BJ (cell line): ENCODE measurements around the gene DNAH6. TPM values are rescaled to one million over a fixed set of nuclear protein-coding genes. Genes with fewer than 3 reads are reported as not detected.
A peak's percentile ranks its signal among the peaks of the same experiment; 100 is the strongest.

Experiments used
- CTCF ChIA-PET: fragments of 350-600 bp; formaldehyde crosslinking; extraction: SDS; loops from one replicate; lab custom pipeline; 2021; ENCODE audit warnings: antibody characterized with exemption, inconsistent platforms; lab: Yijun Ruan, JAX
- POLR2A ChIA-PET: fragments of 300-600 bp; sonication (Branson Sonifier 250); formaldehyde crosslinking; extraction: SDS; loops from one replicate; lab custom pipeline; 2021; ENCODE audit warnings: antibody characterized with exemption; lab: Charles Lee
- DNase-seq: peaks from one replicate; pipeline ENCODE4 v3.0.0-alpha.2; 2011; ENCODE audit warnings: low read depth
- H3K27me3 ChIP-seq: 2 replicates; pipeline ENCODE4 v1.6.0; 2011; ENCODE audit warnings: low read length; ENCODE audit not compliant: control insufficient read depth, insufficient read depth
- H3K36me3 ChIP-seq: 2 replicates; pipeline ENCODE4 v1.5.1; 2011; ENCODE audit warnings: low read length; ENCODE audit not compliant: control insufficient read depth, insufficient read depth
- H3K4me3 ChIP-seq: 2 replicates; pipeline ENCODE4 v1.5.1; 2011; ENCODE audit warnings: low read depth, mild to moderate bottlenecking, control low read depth, low read length
- polyA plus RNA-seq: library from polyadenylated mRNA; depleted of rRNA; stranded (reverse); fragments of >200 nt; gene quantifications from 2 replicates; pipeline ENCODE4 v1.2.3, GENCODE V29; 2011
- TF ChIP-seq, protein P1 (sequence below): IDR thresholded peaks from 2 replicates; pipeline ENCODE4 v1.5.1; 2011; ENCODE audit warnings: low read depth, mild to moderate bottlenecking, control low read depth, inconsistent platforms, low read length, moderate library complexity; ENCODE audit not compliant: insufficient read depth

The DNAH6 gene
- polyA plus RNA-seq, 1 experiment: 0.01 TPM

DNA sequence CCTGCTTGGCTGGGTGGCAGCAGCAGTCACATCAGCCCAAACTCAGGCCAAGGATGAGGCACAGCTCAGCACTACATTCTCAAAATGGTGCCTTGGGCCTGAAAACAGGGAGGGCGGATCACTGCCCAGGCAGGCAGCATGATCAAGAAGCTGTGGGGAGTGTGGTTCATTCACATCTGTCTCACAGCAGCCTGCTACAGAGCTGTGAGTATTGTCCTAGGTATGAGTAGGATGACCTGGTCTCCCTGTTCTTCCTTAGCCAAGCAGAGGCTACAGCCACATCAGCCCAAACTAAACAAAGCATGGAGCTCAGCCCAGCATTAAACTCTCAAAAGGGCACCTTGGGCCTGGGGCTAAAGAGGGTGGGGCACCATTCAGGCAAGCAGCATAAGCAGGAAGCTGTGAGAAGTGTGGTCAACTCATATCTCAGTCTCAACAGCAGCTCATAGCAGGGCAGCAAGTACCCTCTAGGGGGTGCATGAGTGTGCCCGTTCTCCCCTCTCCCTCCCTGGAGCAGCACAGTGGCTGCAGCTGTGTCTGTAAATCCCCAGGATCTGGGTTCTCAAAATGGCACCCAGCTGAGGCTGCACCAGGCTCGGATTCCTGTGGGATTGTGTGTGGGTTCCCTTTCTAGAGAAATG is 225.0 kb downstream of the DNAH6 start:
- Histone ChIP-seq H3K4me3 (no peak overlapping the region), H3K36me3 (no peaks in the 10 kb centered on the region), H3K27me3 (no peaks in the 10 kb centered on the region; the same call in 1 of the 2 replicates)
- TF ChIP-seq, protein P1, sequence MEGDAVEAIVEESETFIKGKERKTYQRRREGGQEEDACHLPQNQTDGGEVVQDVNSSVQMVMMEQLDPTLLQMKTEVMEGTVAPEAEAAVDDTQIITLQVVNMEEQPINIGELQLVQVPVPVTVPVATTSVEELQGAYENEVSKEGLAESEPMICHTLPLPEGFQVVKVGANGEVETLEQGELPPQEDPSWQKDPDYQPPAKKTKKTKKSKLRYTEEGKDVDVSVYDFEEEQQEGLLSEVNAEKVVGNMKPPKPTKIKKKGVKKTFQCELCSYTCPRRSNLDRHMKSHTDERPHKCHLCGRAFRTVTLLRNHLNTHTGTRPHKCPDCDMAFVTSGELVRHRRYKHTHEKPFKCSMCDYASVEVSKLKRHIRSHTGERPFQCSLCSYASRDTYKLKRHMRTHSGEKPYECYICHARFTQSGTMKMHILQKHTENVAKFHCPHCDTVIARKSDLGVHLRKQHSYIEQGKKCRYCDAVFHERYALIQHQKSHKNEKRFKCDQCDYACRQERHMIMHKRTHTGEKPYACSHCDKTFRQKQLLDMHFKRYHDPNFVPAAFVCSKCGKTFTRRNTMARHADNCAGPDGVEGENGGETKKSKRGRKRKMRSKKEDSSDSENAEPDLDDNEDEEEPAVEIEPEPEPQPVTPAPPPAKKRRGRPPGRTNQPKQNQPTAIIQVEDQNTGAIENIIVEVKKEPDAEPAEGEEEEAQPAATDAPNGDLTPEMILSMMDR: peak; percentile 42
- DNase-seq: no peak
- ChIA-PET POLR2A (no interaction called here), CTCF (interaction anchor here (0.8 to 1.4 kb wide), 6 partner anchors 10 to 149 kb away, joined by 3 to 6 read pairs (median 3); no protein-coding TSS in a partner anchor)

DNA sequence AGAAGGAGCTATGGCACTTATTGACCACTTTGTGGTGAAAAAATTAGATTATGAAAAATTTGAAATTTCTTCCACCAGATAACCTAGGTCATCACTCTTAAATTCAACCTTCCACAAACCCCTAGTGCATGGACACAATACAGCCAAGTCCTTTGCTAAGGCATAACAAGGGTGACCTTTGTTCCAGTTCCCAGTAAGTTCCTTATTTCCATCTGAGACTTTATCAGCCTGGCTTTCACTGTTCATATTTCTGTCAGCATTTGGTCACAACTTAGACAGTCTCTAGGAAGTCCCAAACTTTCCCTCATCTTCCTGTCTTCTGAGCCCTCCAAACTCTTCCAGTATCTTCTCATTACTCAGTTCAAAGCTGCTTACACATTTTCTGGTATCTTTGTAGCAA is 232.0 kb downstream of the DNAH6 start:
- no peaks in the 10 kb centered on the region for H3K27me3 ChIP-seq
- ChIA-PET POLR2A (no interaction called here), CTCF (interaction anchor here (1.2 kb wide), 1 partner anchor 11 kb away, joined by 3 read pairs; no protein-coding TSS in a partner anchor)
- DNase-seq: no peak
- no peaks in the 10 kb centered on the region for H3K36me3 ChIP-seq
- TF ChIP-seq, protein P1: no peak
- no peak overlapping the region for H3K4me3 ChIP-seq

DNA sequence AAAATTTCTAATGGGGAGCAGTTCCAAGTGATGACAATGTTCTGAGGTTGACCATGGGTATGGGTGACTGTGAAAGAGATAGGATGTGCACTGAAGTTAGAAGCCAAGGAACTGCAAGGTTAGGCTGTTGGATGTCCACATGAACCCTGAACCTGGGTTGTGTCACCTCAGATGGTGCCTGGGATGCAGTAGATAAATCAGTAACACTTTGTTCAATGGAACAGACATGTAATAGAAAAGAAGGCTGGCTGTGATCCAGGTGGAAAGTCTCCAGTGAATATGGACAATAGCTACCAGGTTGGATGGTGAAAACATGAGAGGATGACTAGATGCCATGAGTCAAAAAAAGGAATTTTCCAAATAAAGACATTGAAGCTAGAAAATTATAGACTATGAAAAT is 233.1 kb downstream of the DNAH6 start:
- ChIA-PET CTCF (interaction anchor here (0.7 kb wide), 1 partner anchor 11 kb away, joined by 3 read pairs; no protein-coding TSS in a partner anchor), POLR2A (no interaction called here)
- no peak overlapping the region for H3K4me3 ChIP-seq
- no peak for DNase-seq
- H3K36me3 ChIP-seq: no peaks in the 10 kb centered on the region
- TF ChIP-seq, protein P1: no peak
- no peaks in the 10 kb centered on the region for H3K27me3 ChIP-seq

DNA sequence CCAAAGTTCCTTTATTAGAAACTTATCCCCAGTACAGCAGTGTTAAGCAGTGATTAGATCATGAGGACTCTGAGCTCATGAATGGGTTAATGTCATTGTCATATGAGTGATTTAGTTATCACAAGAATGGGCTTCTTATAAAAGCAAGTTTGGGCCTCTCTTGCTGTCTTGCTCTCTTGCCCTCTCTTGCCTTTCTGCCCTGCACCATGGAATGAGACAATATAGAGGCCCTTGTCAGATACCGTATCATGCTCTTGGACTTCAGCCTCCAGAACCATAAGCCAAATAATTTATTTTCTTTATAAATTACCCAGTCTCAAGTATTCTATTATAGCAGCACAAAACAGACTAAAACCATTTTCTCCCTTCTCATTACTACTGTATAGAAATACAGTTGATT is 238.8 kb downstream of the DNAH6 start:
- CTCF ChIA-PET: no interaction called here
- TF ChIP-seq, protein P1: no peak
- no peaks in the 10 kb centered on the region for H3K36me3 ChIP-seq

DNA sequence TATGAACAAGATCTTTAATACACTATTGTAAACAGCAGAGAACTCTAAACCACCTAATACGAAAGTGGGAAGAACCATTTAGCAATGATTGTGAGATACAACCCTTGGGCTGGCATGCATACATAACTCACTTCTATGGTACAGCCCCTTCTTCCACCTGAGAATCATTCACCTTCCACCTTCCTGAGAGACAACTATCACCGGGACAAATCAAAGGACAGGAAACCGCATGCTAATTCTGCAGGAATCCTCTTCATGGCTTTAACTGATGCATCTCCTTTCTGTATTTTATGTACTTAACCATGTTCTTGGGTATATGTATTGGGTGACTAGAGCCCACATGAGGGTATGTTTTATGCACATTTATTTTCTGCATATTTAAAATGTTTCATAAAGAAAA is 241.3 kb downstream of the DNAH6 start:
- no peaks in the 10 kb centered on the region for H3K36me3 ChIP-seq

More for the DNA sequence above, 238.8 kb downstream of the DNAH6 start:
- H3K27me3 ChIP-seq: no peaks in the 10 kb centered on the region
- no peak overlapping the region for H3K4me3 ChIP-seq
- no peak for DNase-seq
- POLR2A ChIA-PET: no interaction called here

More for the DNA sequence above, 241.3 kb downstream of the DNAH6 start:
- Histone ChIP-seq H3K27me3 (no peaks in the 10 kb centered on the region), H3K4me3 (no peak overlapping the region)
- POLR2A ChIA-PET: no interaction called here
- TF ChIP-seq, protein P1: no peak
- no peak for DNase-seq
- CTCF ChIA-PET: no interaction called here
